Measurements from ENCODE around the gene KRTAP10-5.
"Not testable (repeated sequence)": the region's sequence is repeated elsewhere in the genome, so short reads cannot be mapped to it uniquely, and the experiment has no call there.

The KRTAP10-5 gene

GRCh38 chr21:44612669-44613229 is 32.3 kb upstream of the KRTAP10-5 start:
- no peak overlapping the region for H3K4me3 ChIP-seq (ENCODE audit: low read depth, low read length)
- no peaks in the 10 kb centered on the region for H3K36me3 ChIP-seq (replicated peaks)
- no peak for DNase-seq
- in situ Hi-C loops (cut with HindIII; ENCODE audit: low pct_ligation_motif_present, low sequenced_read_pairs) = no loop called here
- TF ChIP-seq CTCF (IDR thresholded peaks at IDR 0.05; ENCODE audit: low read depth, low read length, missing control alignments) = no peak
- H3K27ac ChIP-seq = no peak overlapping the region
- no peaks in the 10 kb centered on the region for H3K27me3 ChIP-seq (replicated peaks)

GRCh38 chr21:44612029-44612486 is 31.7 kb upstream of the KRTAP10-5 start, which contains the start of gene KRTAP10-8:
Gene KRTAP10-8, plus strand, starts transcription at chr21:44612079. Its CDS starts 22 bp downstream, at chr21:44612101.
- no peak within 1 kb of the TSS for H3K27ac ChIP-seq
- in situ Hi-C loops (cut with HindIII; ENCODE audit: low pct_ligation_motif_present, low sequenced_read_pairs) = no loop called here
- no peak within 1 kb of the TSS for H3K4me3 ChIP-seq (ENCODE audit: low read depth, low read length)
- DNase-seq = no peak
- no peak for TF ChIP-seq CTCF (IDR thresholded peaks at IDR 0.05; ENCODE audit: low read depth, low read length, missing control alignments)
- H3K27me3 ChIP-seq (replicated peaks) = no peaks in the 10 kb centered on the region
- no peaks in the 10 kb centered on the region for H3K36me3 ChIP-seq (replicated peaks)

- in situ Hi-C loops (cut with HindIII; ENCODE audit: low pct_ligation_motif_present, low sequenced_read_pairs) = no loop called here
- no peak overlapping the region for H3K27ac ChIP-seq
- TF ChIP-seq CTCF (IDR thresholded peaks at IDR 0.05; ENCODE audit: low read depth, low read length, missing control alignments) = no peak
- no peaks in the 10 kb centered on the region for H3K36me3 ChIP-seq (replicated peaks)
- no peak for DNase-seq
- no peak overlapping the region for H3K4me3 ChIP-seq (ENCODE audit: low read depth, low read length)
- H3K27me3 ChIP-seq (replicated peaks) = no peaks in the 10 kb centered on the region
These were observed 31.1 kb upstream of the KRTAP10-5 start for GRCh38 chr21:44611551-44611950.

- H3K27ac ChIP-seq; DNase-seq; H3K36me3 ChIP-seq (replicated peaks); in situ Hi-C loops (cut with HindIII; ENCODE audit: low pct_ligation_motif_present, low sequenced_read_pairs); H3K4me3 ChIP-seq (ENCODE audit: low read depth, low read length); H3K27me3 ChIP-seq (replicated peaks): not testable (repeated sequence)
These were observed 29.9 kb upstream of the KRTAP10-5 start for GRCh38 chr21:44610157-44610843.

GRCh38 chr21:44609193-44609592 is 28.8 kb upstream of the KRTAP10-5 start:
- TF ChIP-seq CTCF (IDR thresholded peaks at IDR 0.05; ENCODE audit: low read depth, low read length, missing control alignments) = no peak
- in situ Hi-C loops (cut with HindIII; ENCODE audit: low pct_ligation_motif_present, low sequenced_read_pairs) = no loop called here

GRCh38 chr21:44606495-44606894 is 26.1 kb upstream of the KRTAP10-5 start:
- no peaks in the 10 kb centered on the region for H3K27me3 ChIP-seq (replicated peaks)
- H3K36me3 ChIP-seq (replicated peaks) = no peaks in the 10 kb centered on the region
- in situ Hi-C loops (cut with HindIII; ENCODE audit: low pct_ligation_motif_present, low sequenced_read_pairs) = no loop called here
- H3K27ac ChIP-seq = no peak overlapping the region
- H3K4me3 ChIP-seq (ENCODE audit: low read depth, low read length) = no peak overlapping the region
- no peak for DNase-seq
- TF ChIP-seq CTCF (IDR thresholded peaks at IDR 0.05; ENCODE audit: low read depth, low read length, missing control alignments) = no peak

More at GRCh38 chr21:44609193-44609592, 28.8 kb upstream of the KRTAP10-5 start:
- Histone ChIP-seq H3K27me3 (replicated peaks) (no peaks in the 10 kb centered on the region), H3K27ac (no peak overlapping the region), H3K4me3 (ENCODE audit: low read depth, low read length) (no peak overlapping the region), H3K36me3 (replicated peaks) (no peaks in the 10 kb centered on the region)
- no peak for DNase-seq

All from brain microvascular endothelial cell (primary cell).